Endothelial cell of umbilical vein (primary cell): ENCODE data around the gene FXYD3. TPM values are rescaled to one million over a fixed set of nuclear protein-coding genes. Genes with fewer than 3 reads are reported as not detected.
A peak's percentile ranks its signal among the peaks of the same experiment; 100 is the strongest.

Experiments used
- BruUV-seq: library from RNA; stranded (reverse); fragments of 400-500 nt; replicated peaks from 2 replicates; lab custom pipeline; 2021; lab: Mats Ljungman, UMichigan
- CTCF ChIA-PET: fragments of 300-600, 350-600 bp; sonication (Branson Sonifier 250); formaldehyde crosslinking; loops from one replicate; lab custom pipeline; 2021; ENCODE audit warnings: antibody characterized with exemption, inconsistent platforms; lab: Charles Lee
- POLR2A ChIA-PET: fragments of 300-600, 350-600 bp; sonication (Branson Sonifier 250); formaldehyde crosslinking; loops from one replicate; lab custom pipeline; 2021; ENCODE audit warnings: antibody characterized with exemption, inconsistent platforms; lab: Charles Lee
- DNase-seq: peaks from one replicate; pipeline ENCODE4 v3.0.0-alpha.2; 2011; ENCODE audit warnings: low read depth, low spot score
- FAIRE-seq: peaks from 2 replicates; lab custom pipeline; 2011; peaks lifted over from hg19 to GRCh38; lab: Jason Lieb, UNC
- H2AFZ ChIP-seq: 2 replicates; pipeline ENCODE4 v1.6.0; 2012; ENCODE audit warnings: low read depth, low read length, control low read depth, inconsistent platforms
- H3K27ac ChIP-seq: 2 replicates; pipeline ENCODE4 v1.5.1; 2011; ENCODE audit warnings: low read depth, mild to moderate bottlenecking, control low read depth, low read length, moderate library complexity; ENCODE audit not compliant: insufficient read depth
- H3K27me3 ChIP-seq, 2 experiments: 2 replicates each; pipeline versions ENCODE4 v1.6.0 to v1.6.1; 2011; ENCODE audit warnings: low read length in 2 of 2, mixed read lengths in 1 of 2; ENCODE audit not compliant: control insufficient read depth in 2 of 2, insufficient read depth in 2 of 2
- H3K36me3 ChIP-seq, 2 experiments: 2 replicates in 1 of 2; 3 replicates in 1 of 2; pipeline ENCODE4 v1.5.1; 2011; ENCODE audit warnings: low read length in 2 of 2, mild to moderate bottlenecking in 1 of 2, moderate library complexity in 1 of 2; ENCODE audit not compliant: control insufficient read depth in 2 of 2, insufficient read depth in 2 of 2; ENCODE audit errors: extremely low read depth in 1 of 2
- H3K4me1 ChIP-seq: 3 replicates; pipeline ENCODE4 v1.5.1; 2011; ENCODE audit warnings: mild to moderate bottlenecking, low read length; ENCODE audit not compliant: control insufficient read depth, insufficient read depth; ENCODE audit errors: extremely low read depth
- H3K4me2 ChIP-seq: 2 replicates; pipeline ENCODE4 v1.6.1; 2011; ENCODE audit warnings: low read length, control low read depth, mixed read lengths; ENCODE audit not compliant: insufficient read depth
- H3K4me3 ChIP-seq, 3 experiments: fragments of 200-600 bp in 1 of 3; sonication (generic), shearing (Covaris generic) in 1 of 3; replicated peaks in 1 of 3; 2 replicates each; pipeline ENCODE4 v1.5.1; 2011 to 2016; ENCODE audit warnings: control low read depth in 3 of 3, low read length in 3 of 3, mild to moderate bottlenecking in 2 of 3, inconsistent platforms in 1 of 3, low read depth in 1 of 3, moderate library complexity in 1 of 3; ENCODE audit not compliant: insufficient read depth in 1 of 3
- H3K79me2 ChIP-seq: 2 replicates; pipeline ENCODE4 v1.6.0; 2012; ENCODE audit warnings: low read length, inconsistent platforms; ENCODE audit not compliant: control insufficient read depth, insufficient read depth
- H3K9ac ChIP-seq: replicated peaks from 2 replicates; pipeline ENCODE3; 2011; ENCODE audit warnings: low read length, control low read depth; ENCODE audit not compliant: insufficient read depth; ENCODE audit errors: extremely low read depth
- H3K9me1 ChIP-seq: replicated peaks from 3 replicates; pipeline ENCODE4 v1.6.0; 2011; ENCODE audit warnings: mild to moderate bottlenecking, low read length; ENCODE audit not compliant: control insufficient read depth, insufficient read depth; ENCODE audit errors: extremely low read depth
- H3K9me3 ChIP-seq: replicated peaks from 2 replicates; pipeline ENCODE4 v1.5.1; 2012; ENCODE audit warnings: low read length, inconsistent platforms; ENCODE audit not compliant: control insufficient read depth, insufficient read depth
- H4K20me1 ChIP-seq: replicated peaks from 2 replicates; pipeline ENCODE3; 2011; ENCODE audit warnings: mild to moderate bottlenecking, low read length; ENCODE audit not compliant: control insufficient read depth, insufficient read depth; ENCODE audit errors: extremely low read depth
- CTCF ChIP-seq, 2 donors: IDR thresholded peaks; 1 replicate in 1 of 2; 2 replicates in 1 of 2; pipeline ENCODE4 v1.5.1; 2011; ENCODE audit warnings: low read length in 2 of 2, mild to moderate bottlenecking in 2 of 2, moderate library complexity in 2 of 2, control low read depth in 1 of 2, inconsistent platforms in 1 of 2, low read depth in 1 of 2; ENCODE audit not compliant: insufficient read depth in 1 of 2; ENCODE audit errors: extremely low read depth in 1 of 2
- EZH2 ChIP-seq: IDR thresholded peaks from 2 replicates; pipeline ENCODE4 v1.6.1; 2012; ENCODE audit warnings: borderline replicate concordance, low read depth, mild to moderate bottlenecking, moderate library complexity, low read length, inconsistent platforms; ENCODE audit not compliant: severe bottlenecking
- FOS ChIP-seq: IDR thresholded peaks from 2 replicates; pipeline ENCODE4 v1.6.1; 2011; ENCODE audit warnings: mild to moderate bottlenecking, low read length, moderate library complexity, borderline replicate concordance; ENCODE audit not compliant: insufficient read depth
- GATA2 ChIP-seq: IDR thresholded peaks from 2 replicates; pipeline ENCODE4 v1.7.0; 2011; ENCODE audit warnings: low read depth, mild to moderate bottlenecking, moderate library complexity, mixed read lengths, low read length; ENCODE audit not compliant: insufficient read length, insufficient read depth
- JUN ChIP-seq: IDR thresholded peaks from 2 replicates; pipeline ENCODE4 v1.6.1; 2011; ENCODE audit warnings: borderline replicate concordance, low read depth; ENCODE audit not compliant: insufficient read length, insufficient read depth
- MYC ChIP-seq: IDR thresholded peaks from one replicate; pipeline ENCODE4 v1.6.1; 2011; ENCODE audit warnings: mild to moderate bottlenecking, low read depth, low read length
- POLR2A ChIP-seq: IDR thresholded peaks from 2 replicates; pipeline ENCODE4 v1.6.1; 2012; ENCODE audit warnings: low read depth, mild to moderate bottlenecking, control low read depth, low read length
- POLR2AphosphoS5 ChIP-seq: IDR thresholded peaks from 2 replicates; pipeline ENCODE4 v1.6.1; 2012; ENCODE audit warnings: low read depth, mild to moderate bottlenecking, control low read depth, low read length, moderate library complexity; ENCODE audit not compliant: insufficient read depth
- dilution Hi-C: fragments of 300-500 bp; cut with MboI; formaldehyde crosslinking; loops from one replicate; pipeline ENCODE4 v1.15.0; 2019; ENCODE audit warnings: low sequenced_read_pairs; ENCODE audit not compliant: extremely low pct_ligation_motif_present
- intact Hi-C: fragments of 100-400 bp; cut with micrococcal nuclease; formaldehyde crosslinking; loops from one replicate; pipeline ENCODE4 v1.10.0; 2022
- polyA plus RNA-seq, 4 experiments: library from polyadenylated mRNA; depleted of rRNA in 3 of 4; stranded (reverse) in 3 of 4; unstranded in 1 of 4; fragments of >200 nt; gene quantifications; 2 replicates each; pipeline versions ENCODE4 v1.2.1 to v1.2.3, GENCODE V29; 2011 to 2012; ENCODE audit warnings: missing spikeins in 1 of 4
- total RNA-seq: library from RNA; stranded (reverse); gene quantifications from 2 replicates; pipeline ENCODE4 v1.2.3, GENCODE V29; 2021
- TF ChIP-seq, protein P1 (sequence below): IDR thresholded peaks from 2 replicates; pipeline ENCODE4 v1.6.1; 2011; ENCODE audit not compliant: insufficient read depth, insufficient read length

The FXYD3 gene
- total and polyA plus RNA-seq, 2 donors (not counting 3 experiments of a cell fraction or from before 2014, with no cell fraction given) = not detected

DNA sequence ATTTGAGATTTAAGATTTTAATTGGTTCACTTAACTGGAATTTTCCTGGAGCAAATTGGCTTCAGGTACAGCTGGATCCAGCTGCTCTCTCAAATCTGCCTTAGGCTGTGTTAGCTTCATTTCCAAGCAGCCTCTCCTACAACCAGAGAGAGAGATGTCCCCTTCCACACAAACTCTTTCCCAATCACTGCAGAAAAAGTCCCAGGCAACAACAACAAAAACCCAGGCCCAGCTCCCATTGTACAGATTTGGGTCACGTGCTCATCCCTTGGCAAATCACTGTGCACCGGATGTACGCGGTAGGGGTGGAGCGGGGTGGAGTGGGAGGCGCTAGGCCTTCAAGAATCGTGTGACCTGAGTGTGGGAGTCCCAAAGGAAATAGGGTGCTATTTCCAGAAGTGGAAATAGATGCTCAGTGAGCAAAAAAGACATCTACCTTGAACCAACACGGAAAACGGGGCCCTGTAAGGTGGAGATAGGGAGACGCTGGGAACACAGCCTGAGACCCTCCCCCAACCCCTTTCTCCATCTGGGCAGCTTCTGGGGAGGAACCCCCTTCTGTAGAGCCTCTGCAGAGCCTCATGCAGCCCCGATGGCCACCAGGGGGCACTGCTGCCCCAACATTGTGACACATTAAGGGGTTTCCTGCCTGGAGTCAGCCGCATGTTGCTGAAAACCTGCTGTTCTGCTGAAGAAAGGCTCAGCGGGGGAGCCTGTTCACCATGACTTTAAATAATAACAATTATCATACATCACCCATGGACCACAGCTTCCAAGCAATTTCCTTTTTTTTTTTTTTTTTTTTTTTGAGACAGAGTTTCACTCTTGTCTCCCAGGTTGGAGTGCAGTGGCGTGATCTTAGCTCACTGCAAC is 48.7 kb upstream of the FXYD3 start:
- H4K20me1 ChIP-seq = no peaks in the 10 kb centered on the region
- no peaks in the 10 kb centered on the region for H3K9me3 ChIP-seq
- no TSS peak for BruUV-seq
- H3K9ac ChIP-seq = no peak overlapping the region
- H3K79me2 ChIP-seq = no peaks in the 10 kb centered on the region
- no peaks in the 10 kb centered on the region for H3K4me1 ChIP-seq
- peak; percentile 72 for DNase-seq
- FAIRE-seq = peak; percentile 78
- peak; percentile 89 to 90 for TF ChIP-seq CTCF (IDR thresholded peaks at IDR 0.05; ENCODE audit: extremely low read depth in 1 of 2, insufficient read depth in 1 of 2, low read depth in 1 of 2, low read length in 2 of 2)
- no peak for TF ChIP-seq POLR2A
- intact Hi-C loops (loop anchor here (1.0 kb wide), 4 partner anchors 23 to 428 kb away; partner anchors contain the start of gene LGI4), dilution Hi-C loops (no loop called here)
- no peaks in the 10 kb centered on the region for H3K27me3 ChIP-seq
- H2AFZ ChIP-seq = no peak overlapping the region
- ChIA-PET POLR2A (no interaction called here), CTCF (interaction anchor here (0.6 to 2.7 kb wide), 30 partner anchors 8 to 428 kb away, joined by 3 to 52 read pairs (median 5); partner anchors contain the start of genes FXYD5 and LGI4)
- H3K4me3 ChIP-seq = no peak overlapping the region
- no peak overlapping the region for H3K27ac ChIP-seq
- no peaks in the 10 kb centered on the region for H3K9me1 ChIP-seq
- H3K36me3 ChIP-seq = no peaks in the 10 kb centered on the region
- no peak overlapping the region for H3K4me2 ChIP-seq

DNA sequence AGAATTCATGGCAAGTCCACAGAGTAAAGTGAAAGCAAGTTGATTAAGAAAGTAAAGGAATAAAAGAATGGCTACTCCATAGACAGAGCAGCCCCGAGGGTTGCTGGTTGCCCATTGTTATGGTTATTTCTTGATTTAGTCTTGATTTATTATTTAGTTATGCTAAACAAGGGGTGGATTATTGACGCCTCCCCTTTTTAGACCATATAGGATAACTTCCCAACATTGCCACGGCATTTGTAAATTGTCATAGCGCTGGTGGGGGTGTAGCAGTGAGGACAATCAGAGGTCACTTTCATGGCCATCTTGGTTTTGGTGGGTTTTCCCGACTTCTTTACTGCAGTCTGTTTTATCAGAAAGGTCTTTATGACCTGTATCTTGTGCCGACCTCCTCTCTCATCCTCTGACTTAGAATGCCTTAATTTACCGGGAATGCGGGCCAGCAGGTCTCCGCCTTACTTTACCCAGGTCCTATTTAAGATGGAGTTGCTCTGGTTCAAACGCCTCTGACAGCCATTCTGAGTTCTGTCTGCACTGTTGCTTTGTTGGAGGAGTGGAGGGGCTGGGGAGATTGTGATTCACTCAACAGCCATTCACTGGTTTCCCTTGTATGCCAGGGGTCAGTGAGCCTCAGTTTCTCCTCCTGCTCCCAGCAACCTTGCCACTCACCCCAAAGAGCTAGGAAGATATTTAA is 46.5 kb upstream of the FXYD3 start:
- TF ChIP-seq FOS = no peak
- no peak for TF ChIP-seq MYC
- TF ChIP-seq EZH2 = no peak
- TF ChIP-seq GATA2 = no peak
- TF ChIP-seq POLR2A = no peak
- TF ChIP-seq, protein P1, sequence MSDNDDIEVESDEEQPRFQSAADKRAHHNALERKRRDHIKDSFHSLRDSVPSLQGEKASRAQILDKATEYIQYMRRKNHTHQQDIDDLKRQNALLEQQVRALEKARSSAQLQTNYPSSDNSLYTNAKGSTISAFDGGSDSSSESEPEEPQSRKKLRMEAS = no peak
- TF ChIP-seq CTCF (IDR thresholded peaks at IDR 0.05; ENCODE audit: extremely low read depth in 1 of 2, insufficient read depth in 1 of 2, low read depth in 1 of 2, low read length in 2 of 2) = no peak
- TF ChIP-seq JUN = no peak
- TF ChIP-seq POLR2AphosphoS5 = no peak
- intact Hi-C loops = no loop called here
- Histone ChIP-seq H3K4me2 (no peak overlapping the region), H3K9ac (no peak overlapping the region), H3K9me3 (no peaks in the 10 kb centered on the region), H3K4me1 (no peaks in the 10 kb centered on the region), H4K20me1 (no peaks in the 10 kb centered on the region), H3K4me3 (no peak overlapping the region), H3K27ac (no peak overlapping the region), H3K79me2 (no peaks in the 10 kb centered on the region), H3K36me3 (no peaks in the 10 kb centered on the region), H3K27me3 (no peaks in the 10 kb centered on the region), H2AFZ (no peak overlapping the region), H3K9me1 (no peaks in the 10 kb centered on the region)
- CTCF ChIA-PET = interaction anchor here (1.0 to 1.5 kb wide), 4 partner anchors 18 to 426 kb away, joined by 3 to 7 read pairs (median 6); no protein-coding TSS in a partner anchor
- BruUV-seq = no TSS peak
- no peak for FAIRE-seq
- no peak for DNase-seq
- POLR2A ChIA-PET = no interaction called here
- dilution Hi-C loops = no loop called here
